ENCODE results near the gene TRAPPC4.

- TF ChIP-seq CTCF (IDR thresholded peaks at IDR 0.05) = no peak
- TF ChIP-seq POLR2A (IDR thresholded peaks at IDR 0.05) = no peak
Measured at GRCh38 chr11:119030029-119030328, 11.4 kb downstream of the TRAPPC4 start.
